HG02852 (cell line): ENCODE results near the gene VAV3.

Experiments used
- ATAC-seq: cut with Tn5 transposase; IDR thresholded peaks from one replicate; pipeline ENCODE4 v1.9.1; 2021; ENCODE audit warnings: mild to moderate bottlenecking, moderate library complexity; ENCODE audit not compliant: unreplicated experiment

Gene VAV3

GRCh38 chr1:107523061-107523460 lies 441.9 kb downstream of the VAV3 start:
- no peak for ATAC-seq
